Loucy (cell line): ENCODE data around the gene EFR3B.

ENCODE experiments used
- EZH2phosphoT487 ChIP-seq: fragments of 200-600 bp; IDR thresholded peaks from 2 replicates; pipeline ENCODE4 v1.6.1; 2018; ENCODE audit warnings: antibody characterized with exemption, mild to moderate bottlenecking, moderate library complexity, borderline replicate concordance
- TF ChIP-seq, protein P1 (sequence below): fragments of 200-600 bp; sonication (generic); conservative IDR thresholded peaks from 2 replicates; pipeline ENCODE4 v1.5.1; 2014; ENCODE audit warnings: mild to moderate bottlenecking, antibody characterized with exemption, low read length

DNA sequence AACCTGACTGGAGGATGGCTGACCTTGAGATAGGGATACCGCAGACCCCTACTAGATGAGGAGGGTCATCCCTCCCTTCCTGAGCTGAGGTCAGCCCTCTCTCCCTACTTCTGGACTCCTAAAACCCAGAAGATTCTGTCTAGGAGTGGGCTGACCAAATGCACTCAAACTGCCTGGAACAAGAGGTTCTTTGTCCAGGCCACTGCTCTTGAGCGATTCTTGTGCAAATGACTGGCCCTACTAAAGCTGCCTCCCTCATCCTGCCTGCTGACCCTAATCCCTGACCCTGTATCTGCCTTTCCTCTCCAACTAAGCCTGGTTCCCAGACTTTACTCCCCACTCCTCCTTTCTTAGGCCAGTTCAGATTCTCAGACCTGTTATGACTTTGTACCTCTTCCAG lies 56.2 kb downstream of the EFR3B start:
- TF ChIP-seq, protein P1, sequence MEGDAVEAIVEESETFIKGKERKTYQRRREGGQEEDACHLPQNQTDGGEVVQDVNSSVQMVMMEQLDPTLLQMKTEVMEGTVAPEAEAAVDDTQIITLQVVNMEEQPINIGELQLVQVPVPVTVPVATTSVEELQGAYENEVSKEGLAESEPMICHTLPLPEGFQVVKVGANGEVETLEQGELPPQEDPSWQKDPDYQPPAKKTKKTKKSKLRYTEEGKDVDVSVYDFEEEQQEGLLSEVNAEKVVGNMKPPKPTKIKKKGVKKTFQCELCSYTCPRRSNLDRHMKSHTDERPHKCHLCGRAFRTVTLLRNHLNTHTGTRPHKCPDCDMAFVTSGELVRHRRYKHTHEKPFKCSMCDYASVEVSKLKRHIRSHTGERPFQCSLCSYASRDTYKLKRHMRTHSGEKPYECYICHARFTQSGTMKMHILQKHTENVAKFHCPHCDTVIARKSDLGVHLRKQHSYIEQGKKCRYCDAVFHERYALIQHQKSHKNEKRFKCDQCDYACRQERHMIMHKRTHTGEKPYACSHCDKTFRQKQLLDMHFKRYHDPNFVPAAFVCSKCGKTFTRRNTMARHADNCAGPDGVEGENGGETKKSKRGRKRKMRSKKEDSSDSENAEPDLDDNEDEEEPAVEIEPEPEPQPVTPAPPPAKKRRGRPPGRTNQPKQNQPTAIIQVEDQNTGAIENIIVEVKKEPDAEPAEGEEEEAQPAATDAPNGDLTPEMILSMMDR, result no peak
- TF ChIP-seq EZH2phosphoT487, result no peak
